Measurements from ENCODE around the gene RBCK1. TPM values are rescaled to one million over a fixed set of nuclear protein-coding genes. Genes with fewer than 3 reads are reported as not detected.

RBCK1 gene
- total RNA-seq, 1 experiment from 2014 or later, result 111 TPM

DNA sequence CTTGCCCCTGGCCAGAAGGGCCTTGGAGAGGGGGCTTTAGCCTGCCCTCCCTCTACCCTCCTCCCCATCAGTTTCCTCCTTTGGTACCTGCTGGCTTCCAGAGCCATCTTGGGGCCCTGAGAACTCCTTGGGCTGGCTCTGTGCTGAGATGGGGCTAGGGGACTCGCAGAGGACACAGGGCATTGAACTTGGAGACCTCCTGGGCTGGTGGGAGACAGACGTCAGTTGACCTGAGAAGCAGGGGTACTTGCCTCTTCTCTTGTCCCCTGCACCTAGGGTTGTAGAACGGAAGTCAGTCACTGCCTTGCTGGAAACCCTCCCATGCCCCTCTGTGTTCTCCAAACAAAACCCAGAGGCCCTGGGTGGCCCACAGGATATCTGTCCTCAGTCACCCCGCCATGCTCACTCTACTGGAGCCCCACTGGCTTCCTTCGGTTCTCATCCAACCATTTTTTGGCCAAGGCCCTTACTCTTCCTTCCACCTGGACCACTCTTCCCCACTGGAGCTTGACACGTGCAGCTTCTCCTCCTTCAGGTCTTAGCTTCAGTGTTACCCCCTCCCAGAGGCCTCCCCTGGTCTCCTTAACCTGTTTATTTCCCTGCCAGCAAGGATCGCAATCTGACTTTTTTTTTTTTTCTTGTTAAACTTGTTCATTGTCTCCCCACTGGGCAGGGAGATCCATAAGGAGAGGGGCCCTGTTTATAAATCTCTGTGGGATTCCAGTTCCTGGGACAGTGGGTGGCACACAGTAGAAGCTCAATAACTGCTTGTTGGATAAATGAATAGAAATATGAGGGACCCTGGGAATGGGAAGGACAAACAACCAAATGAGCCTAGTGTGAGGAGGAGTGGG lies 971 bp downstream of the RBCK1 start:
- H3K4me3 ChIP-seq (ENCODE audit: low read depth, low read length), result peak overlapping the region; percentile 97
- H3K36me3 ChIP-seq (ENCODE audit: control insufficient read depth, insufficient read depth, low read length), result 0 out of 2 replicates have a peak, but pooled peaks cover 3% of the 10 kb centered on the region
- Mint-ChIP-seq H3K4me3 (ENCODE audit: unreplicated experiment) (peak overlapping the region; percentile 77), H3K9me3 (ENCODE audit: unreplicated experiment) (no peaks in the 10 kb centered on the region), H3K27me3 (ENCODE audit: insufficient read depth, unreplicated experiment) (no peaks in the 10 kb centered on the region), H3K27ac (ENCODE audit: unreplicated experiment) (peak overlapping the region; percentile 86), H3K36me3 (ENCODE audit: insufficient read depth, unreplicated experiment) (peaks cover 44% of the 10 kb centered on the region), H3K4me1 (ENCODE audit: low read depth, unreplicated experiment) (peaks cover 22% of the 10 kb centered on the region)
- TF ChIP-seq, protein P1, sequence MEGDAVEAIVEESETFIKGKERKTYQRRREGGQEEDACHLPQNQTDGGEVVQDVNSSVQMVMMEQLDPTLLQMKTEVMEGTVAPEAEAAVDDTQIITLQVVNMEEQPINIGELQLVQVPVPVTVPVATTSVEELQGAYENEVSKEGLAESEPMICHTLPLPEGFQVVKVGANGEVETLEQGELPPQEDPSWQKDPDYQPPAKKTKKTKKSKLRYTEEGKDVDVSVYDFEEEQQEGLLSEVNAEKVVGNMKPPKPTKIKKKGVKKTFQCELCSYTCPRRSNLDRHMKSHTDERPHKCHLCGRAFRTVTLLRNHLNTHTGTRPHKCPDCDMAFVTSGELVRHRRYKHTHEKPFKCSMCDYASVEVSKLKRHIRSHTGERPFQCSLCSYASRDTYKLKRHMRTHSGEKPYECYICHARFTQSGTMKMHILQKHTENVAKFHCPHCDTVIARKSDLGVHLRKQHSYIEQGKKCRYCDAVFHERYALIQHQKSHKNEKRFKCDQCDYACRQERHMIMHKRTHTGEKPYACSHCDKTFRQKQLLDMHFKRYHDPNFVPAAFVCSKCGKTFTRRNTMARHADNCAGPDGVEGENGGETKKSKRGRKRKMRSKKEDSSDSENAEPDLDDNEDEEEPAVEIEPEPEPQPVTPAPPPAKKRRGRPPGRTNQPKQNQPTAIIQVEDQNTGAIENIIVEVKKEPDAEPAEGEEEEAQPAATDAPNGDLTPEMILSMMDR (IDR thresholded peaks at IDR 0.05; ENCODE audit: insufficient read depth in 1 of 2, low read depth in 1 of 2, low read length in 1 of 2, severe bottlenecking in 1 of 2, unreplicated experiment in 1 of 2), result no peak
- peaks cover 15% of the 10 kb centered on the region for H3K4me1 ChIP-seq
- no peaks in the 10 kb centered on the region for H3K27me3 ChIP-seq (replicated peaks; ENCODE audit: control insufficient read depth, insufficient read depth, low read length)
- intact Hi-C loops (cut with micrococcal nuclease; ENCODE audit: unreplicated experiment), result no loop called here
- no peak for DNase-seq
- ChIA-PET POLR2A (no interaction called here), CTCF (interaction anchor here (0.6 kb wide), 1 partner anchor 54 kb away, joined by 4 read pairs; no protein-coding TSS in a partner anchor)
- no TSS peak for BruUV-seq (replicated peaks)
- H3K9me3 ChIP-seq, result no peaks in the 10 kb centered on the region

DNA sequence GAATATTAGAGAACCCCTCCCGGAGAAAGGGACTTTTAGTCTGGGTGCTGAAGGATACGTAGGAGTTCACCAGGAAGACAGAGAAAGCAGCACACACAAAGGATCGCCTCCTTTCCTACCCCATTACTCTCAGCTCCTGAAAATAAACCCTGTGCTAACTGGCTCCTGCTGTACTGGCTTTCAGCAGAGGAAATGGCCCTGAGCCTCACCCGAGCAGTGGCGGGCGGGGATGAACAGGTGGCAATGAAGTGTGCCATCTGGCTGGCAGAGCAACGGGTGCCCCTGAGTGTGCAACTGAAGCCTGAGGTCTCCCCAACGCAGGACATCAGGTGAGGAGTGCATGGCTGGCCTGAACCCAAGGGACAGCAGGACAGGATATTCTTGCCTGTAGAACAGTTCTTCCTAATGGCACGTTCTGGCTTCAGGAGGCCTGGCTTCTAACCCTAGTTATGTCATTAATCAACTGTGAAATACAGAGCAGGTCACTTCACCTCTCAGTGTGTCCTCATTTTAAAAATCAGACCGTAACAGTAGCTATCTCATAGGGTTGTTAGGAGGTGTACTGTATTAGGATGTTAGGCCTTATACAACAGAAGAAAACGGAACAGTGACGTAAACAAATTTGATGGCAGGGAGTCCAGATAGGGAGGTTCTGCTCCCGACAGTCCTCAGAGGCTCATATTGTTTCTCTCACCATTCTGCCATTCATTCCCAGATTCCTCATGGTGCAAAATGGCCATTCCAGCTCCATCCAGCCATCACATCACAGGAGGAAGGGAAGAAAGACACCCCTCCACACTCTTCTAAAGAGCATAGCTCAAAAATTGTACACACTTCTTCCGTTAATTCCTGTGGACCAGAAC lies 1.8 kb downstream of the RBCK1 start:
- Mint-ChIP-seq H3K9me3 (ENCODE audit: unreplicated experiment) (no peaks in the 10 kb centered on the region), H3K27ac (ENCODE audit: unreplicated experiment) (peak overlapping the region; percentile 86), H3K27me3 (ENCODE audit: insufficient read depth, unreplicated experiment) (no peaks in the 10 kb centered on the region), H3K36me3 (ENCODE audit: insufficient read depth, unreplicated experiment) (peaks cover 46% of the 10 kb centered on the region), H3K4me1 (ENCODE audit: low read depth, unreplicated experiment) (peaks cover 22% of the 10 kb centered on the region), H3K4me3 (ENCODE audit: unreplicated experiment) (peak overlapping the region; percentile 77)
- intact Hi-C loops (cut with micrococcal nuclease; ENCODE audit: unreplicated experiment), result no loop called here
- no peak for DNase-seq
- Histone ChIP-seq H3K4me1 (peaks cover 15% of the 10 kb centered on the region), H3K27me3 (replicated peaks; ENCODE audit: control insufficient read depth, insufficient read depth, low read length) (no peaks in the 10 kb centered on the region), H3K4me3 (ENCODE audit: low read depth, low read length) (no peak overlapping the region), H3K36me3 (ENCODE audit: control insufficient read depth, insufficient read depth, low read length) (0 out of 2 replicates have a peak, but pooled peaks cover 3% of the 10 kb centered on the region), H3K9me3 (no peaks in the 10 kb centered on the region)
- BruUV-seq (replicated peaks), result TSS peak; percentile 33
- TF ChIP-seq, protein P1 (IDR thresholded peaks at IDR 0.05; ENCODE audit: insufficient read depth in 1 of 2, low read depth in 1 of 2, low read length in 1 of 2, severe bottlenecking in 1 of 2, unreplicated experiment in 1 of 2), result no peak
- POLR2A ChIA-PET, result interaction anchor here (0.7 kb wide), 1 partner anchor 38 kb away, joined by 5 read pairs; no protein-coding TSS in a partner anchor
- CTCF ChIA-PET, result interaction anchor here (1.1 kb wide), 1 partner anchor 56 kb away, joined by 3 read pairs; no protein-coding TSS in a partner anchor

DNA sequence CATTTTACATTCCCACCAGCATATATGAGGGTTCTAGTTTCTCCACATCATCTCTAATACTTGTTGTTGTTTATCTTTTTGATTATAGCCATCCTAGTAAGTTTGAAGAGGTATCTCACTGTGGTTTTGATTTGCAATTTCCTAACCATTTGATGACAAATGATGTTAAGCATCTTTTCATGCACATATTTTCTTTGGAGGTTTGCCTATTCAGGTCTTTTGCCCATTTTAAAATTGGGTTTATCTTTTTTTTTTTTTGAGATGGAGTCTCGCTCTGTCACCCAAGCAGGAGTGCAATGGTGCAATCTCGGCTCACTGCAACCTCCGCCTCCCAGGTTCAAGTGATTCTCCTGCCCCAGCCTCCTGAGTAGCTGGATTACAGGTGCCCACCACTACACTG lies 4.0 kb downstream of the RBCK1 start:
- H3K9me3 Mint-ChIP-seq (ENCODE audit: unreplicated experiment), result no peaks in the 10 kb centered on the region
- no peak overlapping the region for H3K27ac Mint-ChIP-seq (ENCODE audit: unreplicated experiment)
- no peak overlapping the region for H3K4me3 Mint-ChIP-seq (ENCODE audit: unreplicated experiment)
- TF ChIP-seq, protein P1 (IDR thresholded peaks at IDR 0.05; ENCODE audit: insufficient read depth in 1 of 2, low read depth in 1 of 2, low read length in 1 of 2, severe bottlenecking in 1 of 2, unreplicated experiment in 1 of 2), result no peak
- H3K27me3 ChIP-seq (replicated peaks; ENCODE audit: control insufficient read depth, insufficient read depth, low read length), result no peaks in the 10 kb centered on the region
- ChIA-PET POLR2A (no interaction called here), CTCF (no interaction called here)
- H3K4me1 Mint-ChIP-seq (ENCODE audit: low read depth, unreplicated experiment), result peaks cover 12% of the 10 kb centered on the region
- no peaks in the 10 kb centered on the region for H3K27me3 Mint-ChIP-seq (ENCODE audit: insufficient read depth, unreplicated experiment)
- intact Hi-C loops (cut with micrococcal nuclease; ENCODE audit: unreplicated experiment), result no loop called here
- no peaks in the 10 kb centered on the region for H3K9me3 ChIP-seq
- peaks cover 3% of the 10 kb centered on the region; the same call in 1 of the 2 replicates for H3K36me3 ChIP-seq (ENCODE audit: control insufficient read depth, insufficient read depth, low read length)
- no peak overlapping the region for H3K4me3 ChIP-seq (ENCODE audit: low read depth, low read length)
- peaks cover 11% of the 10 kb centered on the region for H3K4me1 ChIP-seq
- peaks cover 55% of the 10 kb centered on the region for H3K36me3 Mint-ChIP-seq (ENCODE audit: insufficient read depth, unreplicated experiment)
- no peak for DNase-seq
- BruUV-seq (replicated peaks), result no TSS peak
